HG03045 (cell line): ENCODE results near the gene HVCN1.
A peak's percentile ranks its signal among the peaks of the same experiment; 100 is the strongest.
"Not testable (repeated sequence)": the region's sequence is repeated elsewhere in the genome, so short reads cannot be mapped to it uniquely, and the experiment has no call there.

ENCODE experiments used
- ATAC-seq: cut with Tn5 transposase; IDR thresholded peaks from one replicate; pipeline ENCODE4 v1.9.1; 2021; ENCODE audit warnings: mild to moderate bottlenecking, moderate library complexity; ENCODE audit not compliant: unreplicated experiment

Gene HVCN1

DNA sequence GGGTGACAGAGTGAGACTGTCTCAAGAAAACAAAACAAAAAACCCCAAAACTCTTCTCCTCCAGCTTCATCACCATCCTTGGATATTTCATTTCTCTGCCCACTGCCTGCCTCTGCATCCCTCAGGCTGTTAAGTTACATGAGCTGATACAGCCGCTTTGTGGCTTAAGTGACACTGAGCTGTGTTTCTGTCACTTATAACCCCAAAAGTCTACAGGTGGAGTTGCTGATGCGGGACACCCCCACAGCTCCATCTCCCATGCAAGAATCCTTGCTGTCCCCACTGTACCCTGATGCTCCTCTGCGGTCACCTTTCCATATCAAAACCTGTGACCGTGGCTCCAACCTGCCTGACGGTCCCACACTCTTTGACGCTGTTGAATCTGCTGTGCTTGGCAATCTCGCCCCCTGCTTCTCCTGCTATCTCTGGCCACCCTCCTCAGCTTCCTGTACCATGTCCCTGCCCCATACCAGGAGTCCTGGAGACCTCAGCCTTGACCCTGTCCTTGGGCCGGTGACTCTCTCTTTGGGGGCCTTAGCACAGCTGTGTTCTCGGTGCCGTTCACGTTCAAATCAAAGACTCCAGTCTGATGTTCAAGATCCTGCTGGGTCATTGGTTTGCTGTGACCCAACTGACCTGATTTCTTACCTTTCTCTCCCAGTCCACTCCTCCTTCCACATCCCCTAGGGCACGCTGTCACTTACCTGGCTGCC lies 20.3 kb downstream of the HVCN1 start:
- no peak for ATAC-seq

DNA sequence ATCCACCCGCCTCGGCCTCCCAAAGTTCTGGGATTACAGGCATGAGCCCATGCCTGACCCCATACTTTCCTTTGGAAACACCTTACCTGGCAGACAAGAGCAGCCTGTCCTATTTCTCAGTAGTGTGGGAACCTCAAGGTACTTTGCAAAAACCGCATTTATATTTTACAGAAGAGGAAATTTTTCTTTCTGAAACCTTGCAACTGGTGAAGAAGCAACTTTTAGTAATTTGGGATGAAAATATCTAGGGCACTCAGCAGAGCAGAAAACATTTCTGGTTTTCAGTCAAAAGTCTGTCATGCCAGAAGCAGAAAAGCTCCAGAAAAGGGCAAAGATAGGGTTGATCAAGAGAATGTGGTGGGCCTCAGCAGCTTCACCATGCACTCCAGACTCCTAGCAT lies 21.2 kb downstream of the HVCN1 start:
- no peak for ATAC-seq

DNA sequence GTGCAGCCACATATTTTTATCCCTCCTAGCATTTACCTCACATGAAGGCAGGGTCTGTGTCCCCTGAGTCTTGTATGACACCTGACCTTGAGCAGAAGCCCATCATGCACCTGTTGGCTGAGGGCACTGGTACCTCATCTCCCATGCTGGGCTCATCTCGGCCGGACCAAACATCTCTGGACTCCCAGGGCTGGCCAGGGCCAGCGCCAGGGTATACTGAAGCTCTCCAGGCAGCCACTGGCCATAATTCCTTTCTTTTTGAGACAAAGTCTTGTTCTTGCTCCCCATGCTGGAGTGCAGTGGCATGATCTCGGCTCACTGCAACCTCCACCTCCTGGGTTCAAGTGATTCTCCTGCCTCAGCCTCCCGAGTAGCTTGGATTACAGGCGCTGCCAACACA lies 22.0 kb downstream of the HVCN1 start:
- no peak for ATAC-seq

DNA sequence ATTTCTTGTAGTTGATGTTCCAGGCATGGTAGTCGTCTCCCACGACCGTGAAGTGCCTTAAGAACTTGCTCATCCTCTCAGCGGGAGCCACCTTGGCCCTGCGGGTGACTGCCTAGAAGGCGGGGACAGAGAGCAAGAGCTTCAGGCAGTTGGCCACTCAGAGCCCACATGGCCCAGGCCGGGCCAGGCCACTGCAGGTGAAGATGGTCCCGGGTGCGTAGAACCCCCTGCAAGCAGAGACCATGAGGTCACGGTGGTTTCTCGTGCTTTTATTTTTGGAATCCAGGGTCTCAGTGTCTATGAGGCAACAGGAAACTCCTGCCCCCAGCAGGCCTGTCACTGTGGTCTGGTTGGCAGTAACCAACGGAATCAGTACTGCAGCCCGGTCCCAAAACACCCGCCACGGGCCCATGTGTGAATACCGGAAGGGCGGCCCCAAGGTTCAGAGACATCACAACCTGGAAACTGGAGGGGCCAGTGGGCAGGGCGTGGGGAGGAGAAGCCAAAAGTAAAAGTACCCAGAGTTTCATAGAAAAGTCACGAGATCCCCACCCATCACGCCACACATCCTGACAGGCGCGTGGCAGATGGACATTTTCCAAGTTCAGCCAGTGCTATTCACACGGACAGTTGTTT lies 27.5 kb downstream of the HVCN1 start:
- peak; percentile 89 for ATAC-seq

DNA sequence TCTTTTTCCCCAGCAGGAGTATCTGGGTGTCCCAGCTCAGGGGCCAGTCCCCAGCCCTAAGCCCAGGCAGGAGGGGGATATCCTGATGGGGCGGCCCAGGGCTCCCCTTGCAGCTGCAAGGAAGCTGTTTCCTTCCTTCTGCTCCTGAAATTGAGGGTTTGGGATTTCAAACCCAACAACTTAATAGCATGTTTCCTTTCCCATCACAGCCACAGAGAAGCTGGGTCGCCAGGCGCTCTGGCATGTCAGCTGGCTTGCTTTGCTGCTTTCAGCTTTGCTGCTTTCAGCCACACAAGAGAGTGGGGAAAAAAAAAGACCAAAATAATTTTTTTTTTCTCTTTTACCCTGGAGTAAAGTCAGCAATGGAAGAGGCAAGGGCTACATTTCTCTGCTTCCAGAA lies 30.0 kb downstream of the HVCN1 start:
- no peak for ATAC-seq

DNA sequence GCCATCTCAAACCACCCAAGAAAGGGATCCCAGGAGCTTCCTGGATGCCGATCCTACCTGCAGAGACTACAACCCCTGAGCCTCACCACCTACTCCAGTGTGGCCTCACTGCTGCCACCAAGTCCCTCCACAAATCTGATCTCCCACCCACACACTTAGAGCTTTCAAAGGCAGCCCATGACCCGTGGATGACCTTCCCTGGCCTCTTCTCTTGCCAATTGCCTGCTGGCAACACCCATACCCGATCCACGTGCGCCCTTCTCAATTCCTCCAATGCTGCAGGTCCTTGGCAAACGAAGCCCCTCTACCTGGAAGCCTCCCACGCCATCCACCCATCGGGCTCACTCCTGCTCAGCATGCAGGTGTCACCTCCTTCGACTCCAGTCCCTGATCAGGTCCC lies 30.7 kb downstream of the HVCN1 start:
- ATAC-seq = no peak

DNA sequence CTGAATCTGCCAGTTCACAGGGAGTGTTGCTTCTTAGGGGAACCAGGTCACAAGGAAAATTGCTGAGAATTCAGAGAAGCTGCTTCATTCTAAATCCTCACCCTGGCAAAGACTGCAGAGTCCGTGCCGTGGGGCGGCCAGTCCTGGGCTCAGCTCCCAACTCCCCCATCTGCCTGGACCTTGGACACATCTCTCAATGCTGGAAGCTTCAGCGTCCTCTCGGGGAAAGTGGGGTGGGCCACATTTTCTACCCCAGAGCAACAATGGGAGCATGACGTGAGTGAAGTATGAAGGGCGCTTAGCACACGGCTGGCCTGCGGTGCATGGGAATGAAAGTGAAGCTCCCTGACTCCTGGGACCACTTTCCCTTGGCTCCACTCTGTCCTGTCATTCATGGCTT lies 31.2 kb downstream of the HVCN1 start:
- no peak for ATAC-seq

DNA sequence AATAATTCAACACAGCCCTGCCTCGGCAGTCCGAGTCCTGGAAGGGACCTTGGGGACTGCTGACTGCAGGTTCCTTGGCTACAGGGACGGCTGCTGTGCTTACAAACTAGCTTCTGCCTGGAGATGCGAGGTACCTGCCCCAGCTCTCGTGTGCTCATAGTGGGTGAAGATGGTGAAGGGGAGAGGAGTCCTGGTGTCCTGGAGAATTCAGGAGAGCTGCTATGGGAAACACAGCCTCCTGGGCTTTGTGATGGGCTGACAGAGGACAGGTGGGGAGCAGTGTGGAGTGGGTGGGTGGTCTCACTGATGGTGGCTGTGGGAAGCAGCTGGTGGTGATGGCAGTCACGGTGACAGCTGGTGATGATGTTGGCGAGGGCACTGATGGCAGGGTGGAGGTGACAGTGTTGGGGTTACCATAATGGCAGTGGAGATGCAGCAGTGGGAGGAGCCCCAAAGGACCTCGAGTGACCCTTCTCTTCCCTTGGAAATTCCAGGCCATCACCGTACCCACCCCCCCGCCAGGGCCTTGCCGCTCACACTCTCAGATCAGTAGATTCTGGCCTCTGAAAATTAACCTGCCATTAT lies 32.8 kb downstream of the HVCN1 start:
- ATAC-seq = no peak

DNA sequence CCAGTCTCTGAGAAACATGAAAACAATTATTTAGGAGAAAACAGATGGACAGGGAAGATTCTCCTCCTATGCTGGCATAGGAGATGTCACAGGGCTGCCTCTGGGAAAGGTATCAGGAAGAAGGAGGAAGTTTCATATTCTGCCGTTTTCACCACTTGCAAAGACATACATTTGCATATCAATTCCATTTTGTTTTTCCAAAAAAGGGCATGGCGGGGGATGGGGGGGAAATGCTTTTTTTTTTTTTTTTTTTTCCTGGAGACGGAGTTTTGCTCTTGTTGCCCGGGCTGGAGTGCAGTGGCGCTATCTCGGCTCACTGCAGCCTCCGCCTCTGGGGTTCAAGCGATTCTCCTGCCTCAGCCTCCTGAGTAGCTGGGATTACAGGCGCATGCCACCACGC lies 34.7 kb downstream of the HVCN1 start:
- ATAC-seq = not testable (repeated sequence)

DNA sequence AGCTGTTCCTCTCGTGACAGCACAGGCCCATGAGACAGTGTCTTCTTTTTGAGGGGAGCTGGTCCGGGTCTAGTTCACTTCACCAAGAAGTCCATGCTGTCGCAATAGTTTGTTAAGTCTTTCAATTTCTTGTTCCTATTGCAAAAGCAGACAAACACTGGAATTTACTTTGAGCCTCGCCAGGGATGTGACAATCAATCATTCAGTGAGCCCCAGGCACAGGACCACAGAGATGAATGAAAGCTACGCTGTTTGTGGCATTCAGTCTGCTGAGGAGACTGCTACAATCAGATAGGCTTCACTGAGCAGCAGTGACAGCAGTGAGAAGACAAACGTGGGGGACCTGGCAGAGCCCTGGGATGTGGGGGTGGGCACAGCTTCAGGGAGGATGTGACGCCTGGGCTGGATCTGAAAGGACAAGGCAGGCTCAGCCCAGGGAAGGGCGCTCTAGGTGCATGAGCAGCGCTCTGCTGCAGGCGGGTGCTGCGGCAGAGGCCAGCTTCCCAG lies 39.5 kb downstream of the HVCN1 start:
- no peak for ATAC-seq

DNA sequence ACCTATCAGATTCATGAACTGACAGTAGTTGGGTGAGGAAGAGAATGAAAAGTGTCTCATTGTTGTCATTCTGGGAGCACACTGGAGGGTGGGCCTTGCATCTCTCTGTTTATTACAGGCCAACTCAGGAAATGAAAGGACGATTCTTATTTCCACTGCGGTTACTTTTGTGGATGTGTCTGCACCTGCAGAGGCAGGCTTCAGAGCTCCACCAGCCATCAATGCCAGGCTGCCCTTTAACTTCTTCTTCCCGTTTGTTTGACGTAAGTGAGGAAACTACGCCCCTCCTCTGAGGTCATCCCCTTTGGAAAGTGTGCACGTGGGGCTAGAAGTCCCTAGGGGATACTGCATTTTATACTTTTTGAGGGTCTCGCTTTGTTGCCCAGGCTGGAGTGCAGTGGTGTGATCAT lies 41.3 kb downstream of the HVCN1 start:
- ATAC-seq = no peak

DNA sequence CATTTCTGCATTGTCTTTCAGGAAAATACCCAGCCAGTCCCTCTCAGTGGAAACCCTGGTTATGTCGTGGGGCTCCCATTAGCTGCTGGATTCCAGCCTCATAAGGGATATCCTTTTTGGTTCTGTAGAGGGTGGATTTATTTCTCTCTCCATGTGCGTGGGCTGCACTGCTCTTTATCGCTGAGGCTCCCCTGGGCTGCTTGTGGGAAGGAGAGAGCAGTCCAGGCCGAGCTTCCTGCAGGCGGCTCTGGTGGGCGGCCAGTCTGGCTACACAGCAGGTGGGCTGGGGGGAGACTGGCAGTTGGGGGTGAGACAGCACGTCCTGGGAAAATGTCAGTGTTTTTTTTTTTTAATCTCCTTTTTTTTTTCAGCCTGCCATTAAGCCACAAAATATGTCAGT lies 47.4 kb downstream of the HVCN1 start:
- ATAC-seq = no peak

DNA sequence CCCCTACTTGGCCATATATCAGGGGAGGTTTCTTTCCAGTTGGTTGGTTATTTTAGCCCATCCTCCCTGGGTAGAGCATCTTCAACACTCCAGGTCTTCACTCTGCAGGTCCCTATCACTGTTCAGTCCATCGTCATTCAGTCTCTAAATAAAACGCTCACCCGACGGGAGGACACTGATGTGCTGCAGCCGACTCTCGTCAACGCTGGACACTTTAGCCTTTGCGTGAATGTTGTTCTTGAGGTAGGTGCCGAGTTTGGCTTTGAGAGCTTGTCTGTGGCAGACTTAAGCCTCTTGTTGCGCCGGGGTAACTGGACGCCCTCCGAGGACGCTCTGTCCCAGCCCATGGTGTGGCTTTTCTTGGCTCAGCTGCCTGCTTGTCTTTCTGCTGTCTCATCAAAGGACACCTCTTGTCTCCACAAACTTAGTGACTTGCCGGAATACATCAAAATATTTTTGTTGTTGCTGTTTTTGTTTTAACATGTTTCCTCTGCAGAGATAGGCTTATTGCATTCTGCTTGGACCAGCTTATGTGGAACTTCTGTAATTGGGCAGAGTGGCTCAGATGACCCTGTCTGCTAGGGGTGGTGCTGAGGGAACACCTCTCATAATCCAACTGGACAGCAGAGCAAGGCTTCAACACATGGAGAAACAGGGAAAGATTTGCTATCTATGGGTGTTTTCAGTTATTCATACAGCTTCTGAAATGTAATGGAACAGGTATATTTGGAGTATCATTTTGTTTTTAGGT lies 48.5 kb downstream of the HVCN1 start:
- no peak for ATAC-seq

DNA sequence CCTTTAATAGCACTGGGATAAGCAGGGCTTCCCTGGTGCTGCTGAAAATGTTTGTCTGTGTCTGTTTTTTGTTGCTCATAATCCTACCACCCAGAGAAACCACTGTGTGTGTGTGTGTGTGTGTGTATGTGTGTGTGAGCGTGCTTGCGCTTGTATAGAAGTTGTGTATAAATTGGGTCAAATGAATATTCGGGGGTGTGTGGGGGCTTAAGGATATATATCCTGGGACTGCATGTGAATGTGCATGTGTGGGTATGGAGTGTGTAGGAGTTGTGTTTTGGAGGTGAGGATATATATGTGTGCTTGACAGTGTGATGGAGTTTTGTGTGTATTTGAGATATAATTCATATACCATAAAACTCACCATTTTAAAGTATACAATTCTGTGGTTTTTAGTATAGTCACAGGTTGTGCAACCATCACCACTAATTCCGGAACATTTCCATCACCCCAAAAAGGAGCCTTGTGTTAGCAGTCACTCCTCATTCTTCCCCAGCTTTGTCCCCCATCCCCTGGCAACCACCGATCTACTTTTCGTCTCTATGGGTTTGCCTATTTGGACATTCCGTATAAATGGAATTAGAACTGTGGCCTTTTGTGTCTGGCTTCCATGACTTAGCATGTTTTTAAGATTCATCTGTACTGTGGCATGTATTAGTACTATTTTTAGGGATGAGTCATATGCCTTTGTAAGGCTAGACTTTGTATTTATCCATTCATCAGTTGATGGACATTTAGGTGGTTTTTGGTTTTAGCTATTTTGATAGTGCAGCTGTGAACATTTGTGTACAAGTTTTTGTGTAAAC lies 49.4 kb downstream of the HVCN1 start:
- no peak for ATAC-seq

DNA sequence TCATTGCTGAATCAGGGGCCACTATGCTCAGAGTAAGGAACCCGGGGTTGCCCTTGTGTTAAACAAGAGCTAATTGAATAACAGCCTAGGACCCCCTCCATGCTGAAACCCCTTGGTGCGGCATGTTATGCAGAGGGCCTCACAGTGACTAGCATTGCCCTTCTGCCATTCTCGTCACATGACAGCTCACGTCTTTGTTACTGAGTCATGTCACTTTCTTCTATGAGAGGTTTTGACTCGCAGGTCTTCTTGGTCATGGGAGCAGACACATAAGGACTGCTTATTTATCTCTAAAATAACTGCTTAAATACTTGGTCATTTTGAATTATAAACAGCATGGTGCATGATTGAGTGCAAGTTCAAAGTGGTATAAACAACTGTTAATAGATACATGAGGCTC lies 50.1 kb downstream of the HVCN1 start:
- ATAC-seq = no peak

DNA sequence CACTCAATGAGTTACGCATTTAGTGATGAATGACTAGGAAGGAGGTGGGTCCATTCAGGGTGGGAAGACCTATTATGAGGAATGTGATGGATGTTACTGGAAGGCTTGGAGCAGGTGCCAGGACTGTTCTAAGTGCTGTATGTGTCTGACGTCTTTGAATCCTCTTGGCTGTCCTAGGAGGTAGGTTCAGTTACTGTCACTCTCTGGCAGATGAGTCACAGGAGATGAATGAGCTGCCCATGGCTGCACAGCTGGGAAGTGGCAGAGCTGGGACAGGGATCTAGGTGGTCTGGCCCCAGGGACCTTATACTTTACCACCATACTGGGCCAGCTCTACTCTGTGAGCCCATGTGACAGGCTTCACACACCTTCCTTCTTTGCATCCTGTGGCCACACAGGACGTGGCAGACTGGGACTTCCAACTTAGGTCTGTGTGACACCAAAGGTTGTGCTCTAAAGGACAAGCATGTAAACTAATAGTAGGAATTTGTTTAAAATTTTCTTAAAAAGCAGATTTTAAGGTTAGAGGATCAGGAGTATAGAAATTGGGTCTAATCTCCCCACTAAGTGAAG lies 51.0 kb downstream of the HVCN1 start:
- no peak for ATAC-seq

DNA sequence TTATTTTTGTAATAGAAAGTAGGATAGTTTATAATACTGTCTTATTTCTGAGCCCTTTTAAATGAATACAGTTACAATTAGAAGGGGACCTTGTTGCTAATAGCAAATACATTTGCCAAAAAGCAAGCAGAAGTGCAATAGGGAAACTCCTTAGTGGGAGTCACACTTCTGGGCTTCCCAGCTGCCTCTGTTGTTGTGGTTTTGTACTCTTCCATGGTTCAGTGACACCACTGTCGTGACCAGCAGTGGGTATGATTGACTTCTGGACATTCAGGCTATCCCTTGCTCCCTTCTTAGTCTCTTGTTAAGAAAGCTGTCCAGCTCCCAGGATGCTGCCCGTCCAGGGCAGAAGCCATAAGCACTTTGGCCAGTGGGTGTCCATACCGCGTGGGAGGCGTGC lies 52.4 kb downstream of the HVCN1 start:
- no peak for ATAC-seq

DNA sequence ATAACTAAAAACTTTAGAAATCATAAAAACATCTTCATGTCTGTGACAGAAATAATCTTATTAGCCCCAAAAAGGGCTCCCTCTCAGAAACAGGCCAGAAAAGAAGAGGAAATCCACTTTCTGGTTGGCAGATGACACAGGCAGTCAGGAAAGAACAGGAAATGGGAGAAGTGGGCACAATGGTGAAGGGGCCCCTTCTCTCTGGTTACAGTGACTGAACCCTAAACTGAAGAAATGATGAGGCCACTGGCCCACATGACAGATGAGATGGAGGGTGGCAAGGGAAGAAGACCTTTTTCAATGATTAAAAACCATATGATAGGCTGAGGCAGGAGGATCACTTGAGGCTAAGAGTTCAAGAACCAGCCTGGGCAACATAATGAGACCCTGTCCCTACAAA lies 53.9 kb downstream of the HVCN1 start:
- ATAC-seq = no peak

DNA sequence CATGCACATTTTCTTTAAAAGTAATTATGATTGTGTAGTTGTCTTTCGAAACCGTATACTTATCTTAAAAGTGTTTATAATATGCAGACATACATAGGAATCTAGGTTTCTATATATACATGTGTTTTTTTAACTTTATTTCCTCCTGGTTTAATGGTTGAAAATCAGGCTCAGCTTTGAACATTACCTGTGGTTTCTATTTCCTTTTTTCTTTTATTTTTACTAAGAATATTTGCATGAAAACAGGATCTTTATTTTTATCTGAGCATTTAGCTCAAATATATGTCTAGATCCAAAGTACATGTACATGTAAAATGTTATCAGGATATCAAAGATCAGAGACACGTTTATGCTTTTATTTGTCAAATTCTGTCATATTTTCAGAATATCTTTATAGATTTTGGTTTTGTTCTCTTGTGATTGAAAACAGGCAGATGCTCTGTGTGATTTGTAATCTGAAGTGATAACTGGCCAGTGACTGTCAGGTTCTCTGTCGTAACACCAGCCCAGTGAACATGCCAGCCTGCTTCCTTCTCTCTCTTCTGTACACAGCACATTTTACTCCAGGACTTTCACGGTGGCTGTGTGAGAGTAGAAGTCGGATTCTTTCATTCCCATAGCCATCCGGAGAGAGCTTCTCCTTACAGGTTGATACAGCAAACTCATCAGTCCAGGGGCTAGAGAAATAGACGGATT lies 61.3 kb downstream of the HVCN1 start:
- ATAC-seq = no peak

DNA sequence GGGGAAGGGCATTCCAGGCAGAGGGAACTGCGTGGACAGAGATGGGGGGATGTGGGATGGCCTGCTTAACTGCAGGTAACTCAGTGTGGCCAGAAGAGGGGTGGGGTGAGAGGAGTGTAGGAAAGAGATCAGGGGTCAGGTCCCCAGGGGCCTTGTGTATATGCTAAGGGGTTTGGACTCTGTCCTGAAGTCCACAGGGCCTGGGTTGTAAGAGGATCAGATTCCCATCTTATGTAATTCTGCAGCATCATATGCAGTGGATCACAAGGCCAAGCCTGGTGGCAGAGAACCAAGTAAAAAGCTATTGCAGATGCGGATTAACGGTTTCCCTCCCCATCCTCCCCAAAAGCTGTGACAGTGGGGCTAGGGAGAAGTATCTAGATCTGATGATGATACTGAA lies 66.3 kb downstream of the HVCN1 start:
- no peak for ATAC-seq
